SK-N-SH treated with all-trans-retinoic acid at 6 μM for 48 hours (cell line): ENCODE results near the gene SLC17A3.

Experiments
- ATAC-seq: fragments of 200-7000 bp; cut with Tn5 transposase; 3 replicates; pipeline ENCODE4 v1.9.1; 2020; ENCODE audit warnings: mild to moderate bottlenecking, moderate library complexity
- ARNTL ChIP-seq: fragments of 450-650 bp; formaldehyde crosslinking; IDR thresholded peaks from 2 replicates; pipeline ENCODE4 v1.5.0; 2020; ENCODE audit warnings: low read depth, mild to moderate bottlenecking, moderate library complexity, borderline replicate concordance
- BACH2 ChIP-seq: fragments of 250-450 bp; sonication (Bioruptor Pico); IDR thresholded peaks from 2 replicates; pipeline ENCODE4 v1.9.0; 2021; ENCODE audit warnings: mild to moderate bottlenecking, borderline replicate concordance
- CSDC2 ChIP-seq: fragments of 250-450 bp; sonication (Bioruptor Pico); IDR thresholded peaks from 2 replicates; pipeline ENCODE4 v1.5.0; 2020; ENCODE audit warnings: mild to moderate bottlenecking, moderate library complexity
- ESRRG ChIP-seq: fragments of 250-450 bp; sonication (Bioruptor Pico); IDR thresholded peaks from 2 replicates; pipeline ENCODE4 v1.6.1; 2021; ENCODE audit warnings: mild to moderate bottlenecking
- GLIS3 ChIP-seq: fragments of 250-450 bp; sonication (Bioruptor Pico); IDR thresholded peaks from 2 replicates; pipeline ENCODE4 v1.5.0; 2020; ENCODE audit warnings: mild to moderate bottlenecking, moderate library complexity
- ISL1 ChIP-seq: fragments of 250-450 bp; sonication (Bioruptor Pico); IDR thresholded peaks from 2 replicates; pipeline ENCODE4 v2.1.2; 2022; ENCODE audit warnings: mild to moderate bottlenecking, moderate library complexity
- OSR1 ChIP-seq: fragments of 250-450 bp; sonication (Bioruptor Pico); IDR thresholded peaks from 2 replicates; pipeline ENCODE4 v1.8.0; 2022; ENCODE audit warnings: moderate library complexity, mild to moderate bottlenecking, inconsistent platforms
- PPARA ChIP-seq: fragments of 250-450 bp; sonication (Bioruptor Pico); IDR thresholded peaks from 2 replicates; pipeline ENCODE4 v1.5.0; 2020; ENCODE audit warnings: mild to moderate bottlenecking, borderline replicate concordance
- RARB ChIP-seq: fragments of 250-450 bp; sonication (Bioruptor Pico); IDR thresholded peaks from 2 replicates; pipeline ENCODE4 v1.8.0; 2021; ENCODE audit warnings: mild to moderate bottlenecking, moderate library complexity
- SNAI2 ChIP-seq: fragments of 250-450 bp; sonication (Bioruptor Pico); IDR thresholded peaks from 2 replicates; pipeline ENCODE4 v1.5.0; 2020; ENCODE audit warnings: mild to moderate bottlenecking, moderate library complexity
- TCF4 ChIP-seq: fragments of 250-450 bp; sonication (Bioruptor Pico); IDR thresholded peaks from 2 replicates; pipeline ENCODE4 v1.8.0; 2021; ENCODE audit warnings: mild to moderate bottlenecking, moderate library complexity, borderline replicate concordance
- ZC3H10 ChIP-seq: fragments of 250-450 bp; sonication (Bioruptor Pico); IDR thresholded peaks from 2 replicates; pipeline ENCODE4 v1.5.1; 2021; ENCODE audit warnings: mild to moderate bottlenecking, moderate library complexity
- ZFP3 ChIP-seq: fragments of 250-450 bp; sonication (Bioruptor Pico); IDR thresholded peaks from 2 replicates; pipeline ENCODE4 v1.5.0; 2020; ENCODE audit warnings: mild to moderate bottlenecking, moderate library complexity
- ZFP30 ChIP-seq: fragments of 450-650 bp; formaldehyde crosslinking; IDR thresholded peaks from 2 replicates; pipeline ENCODE4 v1.5.0; 2022; ENCODE audit warnings: mild to moderate bottlenecking, moderate library complexity
- ZNF565 ChIP-seq: fragments of 450-650 bp; formaldehyde crosslinking; conservative IDR thresholded peaks from 2 replicates; pipeline ENCODE4 v1.5.0; 2020; ENCODE audit warnings: low read depth, mild to moderate bottlenecking, moderate library complexity
- ZNF70 ChIP-seq: fragments of 450-650 bp; formaldehyde crosslinking; IDR thresholded peaks from 2 replicates; pipeline ENCODE4 v1.5.0; 2020; ENCODE audit warnings: mild to moderate bottlenecking, moderate library complexity
- ZNF8 ChIP-seq: fragments of 450-650 bp; formaldehyde crosslinking; IDR thresholded peaks from 2 replicates; pipeline ENCODE4 v1.5.0; 2020; ENCODE audit warnings: mild to moderate bottlenecking, moderate library complexity
- TF ChIP-seq, protein P1 (sequence below): fragments of 250-450 bp; sonication (Bioruptor Pico); IDR thresholded peaks from 2 replicates; pipeline ENCODE4 v1.8.0; 2020; ENCODE audit warnings: mild to moderate bottlenecking, moderate library complexity, borderline replicate concordance
- TF ChIP-seq, protein P2 (sequence below): fragments of 250-450 bp; sonication (Bioruptor Pico); IDR thresholded peaks from 2 replicates; pipeline ENCODE4 v1.5.1; 2021; ENCODE audit warnings: mild to moderate bottlenecking, moderate library complexity
- TF ChIP-seq, protein P3 (sequence below): fragments of 250-450 bp; sonication (Bioruptor Pico); IDR thresholded peaks from 2 replicates; pipeline ENCODE4 v1.5.1; 2020; ENCODE audit warnings: low read depth, mild to moderate bottlenecking, moderate library complexity
- TF ChIP-seq, protein P4 (sequence below): fragments of 250-450 bp; sonication (Bioruptor Pico); IDR thresholded peaks from 2 replicates; pipeline ENCODE4 v1.8.0; 2021; ENCODE audit warnings: low read depth, mild to moderate bottlenecking, moderate library complexity, borderline replicate concordance

Gene SLC17A3

DNA sequence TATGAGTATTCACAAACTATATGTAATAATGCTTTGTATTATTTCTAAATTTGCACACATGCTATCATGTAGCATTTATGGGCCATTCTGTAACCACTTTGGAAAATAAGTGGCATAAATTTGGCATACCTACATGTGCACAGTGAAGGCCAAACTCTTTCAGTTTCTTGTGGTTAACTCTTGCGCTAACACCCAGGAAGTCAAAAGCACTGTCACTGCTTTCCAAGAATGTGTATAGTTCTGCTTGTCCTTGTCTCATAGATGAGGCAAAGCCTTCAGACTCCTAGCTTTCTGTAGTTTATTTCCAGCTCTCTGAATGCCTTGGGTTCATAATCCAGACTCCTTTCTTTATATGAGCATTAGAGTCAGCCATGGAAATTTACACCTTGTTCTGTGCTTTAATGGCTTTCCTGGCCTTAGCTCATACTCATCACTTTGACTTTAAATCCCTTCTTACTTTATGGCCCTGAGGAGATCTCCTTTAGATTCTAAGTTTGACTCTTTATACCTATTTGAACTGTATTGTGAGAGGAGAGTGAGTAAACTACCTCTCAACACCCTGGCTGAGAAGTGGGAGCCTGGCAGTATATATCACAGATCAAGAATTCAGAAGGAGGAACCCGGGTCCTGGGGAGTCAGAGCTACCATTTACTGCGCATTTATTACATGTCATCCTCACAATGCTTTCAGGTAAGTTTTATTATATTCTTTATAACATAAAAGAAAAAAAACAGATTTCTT lies 949 bp upstream of the SLC17A3 start:
- no peak for TF ChIP-seq ZC3H10 (CRISPR knock-in tag)
- TF ChIP-seq PPARA: no peak
- TF ChIP-seq SNAI2 (CRISPR knock-in tag): no peak
- TF ChIP-seq GLIS3 (CRISPR knock-in tag): no peak
- TF ChIP-seq BACH2 (CRISPR knock-in tag): no peak
- TF ChIP-seq, protein P1, sequence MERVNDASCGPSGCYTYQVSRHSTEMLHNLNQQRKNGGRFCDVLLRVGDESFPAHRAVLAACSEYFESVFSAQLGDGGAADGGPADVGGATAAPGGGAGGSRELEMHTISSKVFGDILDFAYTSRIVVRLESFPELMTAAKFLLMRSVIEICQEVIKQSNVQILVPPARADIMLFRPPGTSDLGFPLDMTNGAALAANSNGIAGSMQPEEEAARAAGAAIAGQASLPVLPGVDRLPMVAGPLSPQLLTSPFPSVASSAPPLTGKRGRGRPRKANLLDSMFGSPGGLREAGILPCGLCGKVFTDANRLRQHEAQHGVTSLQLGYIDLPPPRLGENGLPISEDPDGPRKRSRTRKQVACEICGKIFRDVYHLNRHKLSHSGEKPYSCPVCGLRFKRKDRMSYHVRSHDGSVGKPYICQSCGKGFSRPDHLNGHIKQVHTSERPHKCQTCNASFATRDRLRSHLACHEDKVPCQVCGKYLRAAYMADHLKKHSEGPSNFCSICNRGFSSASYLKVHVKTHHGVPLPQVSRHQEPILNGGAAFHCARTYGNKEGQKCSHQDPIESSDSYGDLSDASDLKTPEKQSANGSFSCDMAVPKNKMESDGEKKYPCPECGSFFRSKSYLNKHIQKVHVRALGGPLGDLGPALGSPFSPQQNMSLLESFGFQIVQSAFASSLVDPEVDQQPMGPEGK: no peak
- TF ChIP-seq, protein P2, sequence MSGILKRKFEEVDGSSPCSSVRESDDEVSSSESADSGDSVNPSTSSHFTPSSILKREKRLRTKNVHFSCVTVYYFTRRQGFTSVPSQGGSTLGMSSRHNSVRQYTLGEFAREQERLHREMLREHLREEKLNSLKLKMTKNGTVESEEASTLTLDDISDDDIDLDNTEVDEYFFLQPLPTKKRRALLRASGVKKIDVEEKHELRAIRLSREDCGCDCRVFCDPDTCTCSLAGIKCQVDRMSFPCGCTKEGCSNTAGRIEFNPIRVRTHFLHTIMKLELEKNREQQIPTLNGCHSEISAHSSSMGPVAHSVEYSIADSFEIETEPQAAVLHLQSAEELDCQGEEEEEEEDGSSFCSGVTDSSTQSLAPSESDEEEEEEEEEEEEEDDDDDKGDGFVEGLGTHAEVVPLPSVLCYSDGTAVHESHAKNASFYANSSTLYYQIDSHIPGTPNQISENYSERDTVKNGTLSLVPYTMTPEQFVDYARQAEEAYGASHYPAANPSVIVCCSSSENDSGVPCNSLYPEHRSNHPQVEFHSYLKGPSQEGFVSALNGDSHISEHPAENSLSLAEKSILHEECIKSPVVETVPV (CRISPR knock-in tag): no peak
- TF ChIP-seq, protein P3, sequence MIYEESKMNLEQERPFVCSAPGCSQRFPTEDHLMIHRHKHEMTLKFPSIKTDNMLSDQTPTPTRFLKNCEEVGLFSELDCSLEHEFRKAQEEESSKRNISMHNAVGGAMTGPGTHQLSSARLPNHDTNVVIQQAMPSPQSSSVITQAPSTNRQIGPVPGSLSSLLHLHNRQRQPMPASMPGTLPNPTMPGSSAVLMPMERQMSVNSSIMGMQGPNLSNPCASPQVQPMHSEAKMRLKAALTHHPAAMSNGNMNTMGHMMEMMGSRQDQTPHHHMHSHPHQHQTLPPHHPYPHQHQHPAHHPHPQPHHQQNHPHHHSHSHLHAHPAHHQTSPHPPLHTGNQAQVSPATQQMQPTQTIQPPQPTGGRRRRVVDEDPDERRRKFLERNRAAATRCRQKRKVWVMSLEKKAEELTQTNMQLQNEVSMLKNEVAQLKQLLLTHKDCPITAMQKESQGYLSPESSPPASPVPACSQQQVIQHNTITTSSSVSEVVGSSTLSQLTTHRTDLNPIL (CRISPR knock-in tag): no peak
- TF ChIP-seq OSR1 (CRISPR knock-in tag): no peak
- TF ChIP-seq, protein P4, sequence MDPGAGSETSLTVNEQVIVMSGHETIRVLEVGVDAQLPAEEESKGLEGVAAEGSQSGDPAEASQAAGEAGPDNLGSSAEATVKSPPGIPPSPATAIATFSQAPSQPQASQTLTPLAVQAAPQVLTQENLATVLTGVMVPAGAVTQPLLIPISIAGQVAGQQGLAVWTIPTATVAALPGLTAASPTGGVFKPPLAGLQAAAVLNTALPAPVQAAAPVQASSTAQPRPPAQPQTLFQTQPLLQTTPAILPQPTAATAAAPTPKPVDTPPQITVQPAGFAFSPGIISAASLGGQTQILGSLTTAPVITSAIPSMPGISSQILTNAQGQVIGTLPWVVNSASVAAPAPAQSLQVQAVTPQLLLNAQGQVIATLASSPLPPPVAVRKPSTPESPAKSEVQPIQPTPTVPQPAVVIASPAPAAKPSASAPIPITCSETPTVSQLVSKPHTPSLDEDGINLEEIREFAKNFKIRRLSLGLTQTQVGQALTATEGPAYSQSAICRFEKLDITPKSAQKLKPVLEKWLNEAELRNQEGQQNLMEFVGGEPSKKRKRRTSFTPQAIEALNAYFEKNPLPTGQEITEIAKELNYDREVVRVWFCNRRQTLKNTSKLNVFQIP (CRISPR knock-in tag): no peak
- TF ChIP-seq ARNTL (CRISPR knock-in tag): no peak
- no peak for TF ChIP-seq ZNF70 (CRISPR knock-in tag)
- TF ChIP-seq ESRRG (CRISPR knock-in tag): no peak
- no peak for TF ChIP-seq ZNF8 (CRISPR knock-in tag)
- no peak for TF ChIP-seq RARB (CRISPR knock-in tag)
- TF ChIP-seq ZFP30 (CRISPR knock-in tag): no peak
- TF ChIP-seq CSDC2: no peak
- ATAC-seq: no peak

DNA sequence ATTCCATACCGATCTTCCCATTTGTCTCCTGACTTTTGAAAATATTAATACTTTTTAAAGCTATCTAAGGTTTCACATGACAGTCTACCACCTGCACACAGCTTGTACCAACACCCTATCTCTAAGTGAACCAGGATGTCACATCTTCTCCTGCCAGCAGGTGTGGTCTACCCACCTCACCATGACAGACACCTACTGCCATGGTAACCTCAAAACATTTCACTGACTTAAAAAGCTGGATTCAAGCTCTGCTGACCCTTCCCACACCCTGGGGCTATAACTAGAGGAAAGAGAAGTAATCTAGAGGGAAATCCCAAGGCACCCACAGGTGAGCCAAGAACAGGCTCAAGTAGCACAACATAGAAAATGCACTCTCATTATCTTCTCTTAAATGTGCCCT lies 1.2 kb downstream of the SLC17A3 start:
- ATAC-seq: no peak
- TF ChIP-seq OSR1 (CRISPR knock-in tag): no peak
- TF ChIP-seq, protein P2 (CRISPR knock-in tag): no peak
- no peak for TF ChIP-seq ZFP3
- TF ChIP-seq GLIS3 (CRISPR knock-in tag): no peak
- TF ChIP-seq ESRRG (CRISPR knock-in tag): no peak
- no peak for TF ChIP-seq PPARA
- no peak for TF ChIP-seq BACH2 (CRISPR knock-in tag)
- TF ChIP-seq, protein P4 (CRISPR knock-in tag): no peak
- TF ChIP-seq ZNF565 (CRISPR knock-in tag): no peak
- TF ChIP-seq ZNF70 (CRISPR knock-in tag): no peak
- TF ChIP-seq RARB (CRISPR knock-in tag): no peak
- TF ChIP-seq ZNF8 (CRISPR knock-in tag): no peak
- no peak for TF ChIP-seq ISL1 (CRISPR knock-in tag)
- TF ChIP-seq, protein P1: no peak
- TF ChIP-seq ARNTL (CRISPR knock-in tag): no peak
- no peak for TF ChIP-seq ZFP30 (CRISPR knock-in tag)
- TF ChIP-seq TCF4 (CRISPR knock-in tag): no peak
